RWPE1 (cell line): ENCODE results near the gene SH3D21.

Experiments used
- CTCF ChIA-PET: fragments of 350-600 bp; sonication (Branson Sonifier 250); formaldehyde crosslinking; extraction: SDS; loops from one replicate; lab custom pipeline; 2021; lab: Yijun Ruan, JAX
- POLR2A ChIA-PET: fragments of 400-600 bp; formaldehyde crosslinking; extraction: SDS; loops from one replicate; lab custom pipeline; 2020; ENCODE audit warnings: antibody characterized with exemption; ENCODE audit not compliant: low non-redundant PET; lab: Yijun Ruan, JAX
- DNase-seq: peaks from one replicate; pipeline ENCODE4 v3.0.0; 2012; ENCODE audit warnings: low spot score
- H3K27ac ChIP-seq: fragments of 450-650 bp; 2 replicates; pipeline ENCODE4 v1.5.1; 2017
- TF ChIP-seq, protein P1 (sequence below): fragments of 450-650 bp; conservative IDR thresholded peaks from 2 replicates; pipeline ENCODE4 v1.5.1; 2017; ENCODE audit warnings: low read depth, mild to moderate bottlenecking

SH3D21 gene

DNA sequence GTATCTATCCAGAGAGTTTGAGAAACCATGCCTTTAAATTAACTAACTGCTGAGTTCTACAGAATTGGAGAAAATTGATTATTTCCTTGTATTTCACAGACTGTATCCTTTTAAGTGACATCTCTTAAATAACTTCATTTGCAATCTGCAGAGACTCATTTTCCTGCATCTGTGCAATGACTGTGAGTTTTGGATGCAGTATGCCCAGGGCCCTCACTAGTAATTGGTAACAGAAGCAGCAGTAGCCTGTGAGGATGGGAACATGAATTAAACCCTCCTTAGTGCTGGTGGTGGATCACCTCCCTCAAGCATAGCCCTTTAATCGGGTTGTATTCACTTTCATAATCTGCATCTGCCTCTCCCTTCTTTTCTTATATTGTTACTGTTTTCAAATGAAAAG lies 21.7 kb upstream of the SH3D21 start:
- POLR2A ChIA-PET, result no interaction called here

DNA sequence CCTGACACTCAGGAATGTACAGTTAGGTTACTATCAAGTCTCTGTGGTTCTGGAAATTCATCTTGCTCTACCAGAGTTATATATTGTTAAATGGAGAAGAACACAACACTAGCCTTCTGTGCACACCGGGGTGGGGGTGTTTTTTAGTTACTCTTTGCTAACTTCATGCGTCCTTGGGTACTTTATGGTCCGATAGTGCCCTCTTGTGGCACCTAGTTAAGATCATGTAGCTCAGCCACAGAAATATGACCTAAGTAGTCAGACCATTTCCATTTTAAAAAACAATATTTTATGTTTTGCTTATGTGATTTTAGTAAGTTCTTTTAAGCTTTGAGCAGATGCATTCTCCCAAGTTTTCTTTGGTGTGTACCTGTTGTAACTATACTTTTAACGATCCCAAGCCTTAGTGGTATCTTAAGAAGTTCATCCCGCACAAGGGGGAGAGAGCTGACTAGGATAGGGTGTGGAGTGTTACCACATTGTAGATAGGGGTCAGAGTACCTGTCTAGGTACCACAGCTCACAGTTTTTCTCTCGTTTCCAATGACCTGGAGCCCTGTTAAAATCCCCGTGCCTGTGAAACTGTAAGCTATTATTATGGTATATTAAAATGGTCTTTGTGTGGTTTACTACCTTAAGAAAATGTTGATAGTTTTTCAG lies 20.6 kb upstream of the SH3D21 start:
- ChIA-PET CTCF (interaction anchor here (0.5 to 1.4 kb wide), 12 partner anchors 11 to 1012 kb away, joined by 3 to 16 read pairs (median 4); partner anchors contain the start of gene TRAPPC3), POLR2A (no interaction called here)
- no peak overlapping the region for H3K27ac ChIP-seq
- TF ChIP-seq, protein P1, sequence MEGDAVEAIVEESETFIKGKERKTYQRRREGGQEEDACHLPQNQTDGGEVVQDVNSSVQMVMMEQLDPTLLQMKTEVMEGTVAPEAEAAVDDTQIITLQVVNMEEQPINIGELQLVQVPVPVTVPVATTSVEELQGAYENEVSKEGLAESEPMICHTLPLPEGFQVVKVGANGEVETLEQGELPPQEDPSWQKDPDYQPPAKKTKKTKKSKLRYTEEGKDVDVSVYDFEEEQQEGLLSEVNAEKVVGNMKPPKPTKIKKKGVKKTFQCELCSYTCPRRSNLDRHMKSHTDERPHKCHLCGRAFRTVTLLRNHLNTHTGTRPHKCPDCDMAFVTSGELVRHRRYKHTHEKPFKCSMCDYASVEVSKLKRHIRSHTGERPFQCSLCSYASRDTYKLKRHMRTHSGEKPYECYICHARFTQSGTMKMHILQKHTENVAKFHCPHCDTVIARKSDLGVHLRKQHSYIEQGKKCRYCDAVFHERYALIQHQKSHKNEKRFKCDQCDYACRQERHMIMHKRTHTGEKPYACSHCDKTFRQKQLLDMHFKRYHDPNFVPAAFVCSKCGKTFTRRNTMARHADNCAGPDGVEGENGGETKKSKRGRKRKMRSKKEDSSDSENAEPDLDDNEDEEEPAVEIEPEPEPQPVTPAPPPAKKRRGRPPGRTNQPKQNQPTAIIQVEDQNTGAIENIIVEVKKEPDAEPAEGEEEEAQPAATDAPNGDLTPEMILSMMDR, result peak; percentile 75
- DNase-seq, result peak; percentile 73

More for the DNA sequence above, 21.7 kb upstream of the SH3D21 start:
- CTCF ChIA-PET, result no interaction called here
- no peak overlapping the region for H3K27ac ChIP-seq
- no peak for DNase-seq
- TF ChIP-seq, protein P1, result no peak

DNA sequence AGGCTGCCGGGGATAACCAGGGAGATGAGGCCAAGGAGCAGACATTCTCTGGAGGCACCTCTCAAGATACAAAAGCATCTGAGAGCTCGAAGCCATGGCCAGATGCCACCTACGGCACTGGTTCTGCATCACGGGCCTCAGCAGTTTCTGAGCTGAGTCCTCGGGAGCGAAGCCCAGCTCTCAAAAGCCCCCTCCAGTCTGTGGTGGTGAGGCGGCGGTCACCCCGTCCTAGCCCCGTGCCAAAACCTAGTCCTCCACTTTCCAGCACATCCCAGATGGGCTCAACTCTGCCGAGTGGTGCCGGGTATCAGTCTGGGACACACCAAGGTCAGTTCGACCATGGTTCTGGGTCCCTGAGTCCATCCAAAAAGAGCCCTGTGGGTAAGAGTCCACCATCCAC lies 19.4 kb upstream of the SH3D21 start:
- POLR2A ChIA-PET, result no interaction called here
- H3K27ac ChIP-seq, result no peak overlapping the region
- CTCF ChIA-PET, result interaction anchor here (0.6 to 1.4 kb wide), 3 partner anchors 9 to 30 kb away, joined by 3 to 7 read pairs (median 3); no protein-coding TSS in a partner anchor

DNA sequence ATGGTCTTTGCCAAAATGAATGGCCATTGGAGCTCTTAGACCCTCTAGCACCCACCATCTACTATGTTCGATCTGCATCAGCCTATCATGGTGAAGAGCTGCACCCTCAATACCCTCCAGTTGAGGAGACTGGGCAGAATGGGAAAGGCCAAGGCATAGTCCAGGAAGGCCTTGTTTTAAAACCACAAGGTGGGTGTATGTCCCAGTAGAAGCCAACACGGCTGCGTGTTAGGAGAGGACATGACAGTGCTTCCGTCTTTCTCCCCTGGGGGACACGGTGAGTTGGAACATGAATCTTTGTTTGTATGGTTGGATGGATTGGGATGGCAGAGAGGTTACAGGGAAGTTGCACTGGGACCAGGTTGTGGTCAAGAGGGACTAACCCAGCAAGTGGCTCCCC lies 18.6 kb upstream of the SH3D21 start:
- ChIA-PET POLR2A (no interaction called here), CTCF (interaction anchor here (0.6 to 1.0 kb wide), 2 partner anchors 61 to 75 kb away, joined by 3 read pairs; no protein-coding TSS in a partner anchor)
- DNase-seq, result no peak
- TF ChIP-seq, protein P1, result no peak
- no peak overlapping the region for H3K27ac ChIP-seq

More for the DNA sequence above, 19.4 kb upstream of the SH3D21 start:
- TF ChIP-seq, protein P1, result no peak
- no peak for DNase-seq

DNA sequence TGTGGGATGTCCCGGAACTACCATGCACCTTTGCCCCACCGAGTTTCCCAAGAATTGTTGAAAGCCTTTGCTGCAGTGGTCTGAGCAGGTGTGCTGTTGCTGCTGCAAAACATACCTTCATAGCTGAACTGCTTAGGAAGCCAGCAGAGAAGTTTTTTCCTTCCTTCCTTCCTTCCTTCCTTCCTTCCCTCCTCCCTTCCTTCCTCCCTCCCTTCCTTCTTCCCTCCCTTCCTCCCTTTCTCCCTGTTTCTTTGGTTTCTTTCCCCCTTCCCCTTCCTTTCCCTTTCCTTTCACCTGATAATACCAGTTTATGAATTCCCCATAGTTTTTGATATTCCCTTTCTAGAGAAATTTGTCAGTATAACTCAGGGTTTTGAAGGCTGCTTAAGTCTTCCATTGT lies 10.8 kb upstream of the SH3D21 start:
- POLR2A ChIA-PET, result no interaction called here
- CTCF ChIA-PET, result no interaction called here
- TF ChIP-seq, protein P1, result no peak
- H3K27ac ChIP-seq, result no peak overlapping the region
- DNase-seq, result no peak

DNA sequence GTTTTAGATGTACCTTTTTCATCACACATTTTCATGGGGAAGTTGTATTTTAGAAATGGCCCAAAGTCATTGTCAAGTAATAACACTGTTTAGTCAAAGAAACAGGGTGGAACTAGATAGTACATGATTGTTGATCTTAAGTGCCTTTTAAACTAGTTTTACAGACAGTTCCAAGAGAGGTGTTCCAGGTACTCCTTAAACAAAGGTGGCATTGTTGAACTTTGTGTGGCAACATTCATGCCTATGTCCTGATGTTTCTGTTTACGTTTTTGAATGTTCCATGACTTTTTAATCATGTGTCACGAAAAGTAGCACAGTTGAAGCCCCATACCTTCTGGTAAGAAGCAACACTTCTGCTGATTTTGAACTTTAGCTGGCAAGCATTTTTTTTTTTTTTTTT lies 9.1 kb upstream of the SH3D21 start:
- H3K27ac ChIP-seq, result no peak overlapping the region
- DNase-seq, result no peak
- TF ChIP-seq, protein P1, result no peak
- CTCF ChIA-PET, result no interaction called here
- POLR2A ChIA-PET, result no interaction called here
